Ascending aorta (tissue), 2 donors: ENCODE data around the gene FAM83F. TPM values are rescaled to one million over a fixed set of nuclear protein-coding genes. Genes with fewer than 3 reads are reported as not detected.
A peak's percentile ranks its signal among the peaks of the same experiment; 100 is the strongest.

ENCODE experiments used
- DNase-seq, 2 donors: peaks; one replicate each; pipeline ENCODE4 v3.0.0-alpha.2; 2019; ENCODE audit warnings: low spot score in 2 of 2
- H3K27ac ChIP-seq, 2 donors: fragments of 200-600 bp; sonication (generic); one replicate each; pipeline ENCODE4 v1.5.1; 2016 to 2017; ENCODE audit warnings: mild to moderate bottlenecking in 1 of 2
- H3K27me3 ChIP-seq: fragments of 200-600 bp; sonication (generic); one replicate; pipeline ENCODE4 v1.5.1; 2017
- H3K36me3 ChIP-seq, 2 donors: fragments of 200-600 bp; sonication (generic); one replicate each; pipeline ENCODE4 v1.5.1; 2016
- H3K4me1 ChIP-seq, 2 donors: fragments of 200-600 bp; sonication (generic); one replicate each; pipeline ENCODE4 v1.5.1; 2016 to 2017; ENCODE audit warnings: mild to moderate bottlenecking in 1 of 2
- H3K4me3 ChIP-seq, 2 donors: fragments of 200-600 bp; sonication (generic); one replicate each; pipeline ENCODE4 v1.5.1; 2016 to 2017; ENCODE audit warnings: mild to moderate bottlenecking in 1 of 2
- H3K9me3 ChIP-seq, 2 donors: fragments of 200-600 bp; sonication (generic); one replicate each; pipeline ENCODE4 v1.5.1; 2016
- intact Hi-C: fragments of 100-400 bp; cut with DNase I; formaldehyde crosslinking; loops from one replicate; pipeline ENCODE4 v1.15.1; 2023
- total RNA-seq: library from RNA; depleted of rRNA; stranded (reverse); fragments of >200 nt; gene quantifications from one replicate; pipeline ENCODE4 v1.1.0, GENCODE V29; 2016
- TF ChIP-seq, protein P1 (sequence below), 3 experiments: fragments of 200-600 bp in 2 of 3; fragments of 450-650 bp in 1 of 3; sonication (generic) in 2 of 3; IDR thresholded peaks; one replicate each; pipeline ENCODE4 v1.5.1; 2016 to 2019; ENCODE audit warnings: antibody characterized with exemption in 3 of 3, mild to moderate bottlenecking in 1 of 3, moderate library complexity in 1 of 3

Gene FAM83F
- total RNA-seq, 1 donor from 2014 or later = not detected

DNA sequence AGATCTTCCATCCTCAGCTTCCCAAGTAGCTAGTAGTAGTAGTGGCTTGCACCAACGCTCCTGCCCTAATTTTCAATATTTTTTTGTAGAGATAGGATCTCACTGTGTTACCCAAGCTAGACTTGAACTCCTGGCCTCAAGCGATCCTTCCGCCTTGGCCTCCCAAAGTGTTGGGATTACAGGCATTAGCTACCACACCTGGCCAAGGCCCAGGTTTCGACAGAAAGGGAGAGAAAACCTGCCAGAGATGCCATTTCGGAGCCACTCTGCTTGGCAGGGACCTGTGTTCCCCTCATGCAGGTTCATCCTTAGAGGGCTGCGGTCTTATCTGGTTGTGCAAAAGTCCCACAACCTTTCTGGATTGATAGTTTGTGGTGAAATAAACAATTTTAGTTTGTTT is 41.4 kb downstream of the FAM83F start:
- Histone ChIP-seq H3K27me3 (no peaks in the 10 kb centered on the region), H3K4me1 (no peaks in the 10 kb centered on the region), H3K27ac (no peak overlapping the region), H3K9me3 (no peaks in the 10 kb centered on the region), H3K36me3 (no peaks in the 10 kb centered on the region), H3K4me3 (no peak overlapping the region)
- TF ChIP-seq, protein P1, sequence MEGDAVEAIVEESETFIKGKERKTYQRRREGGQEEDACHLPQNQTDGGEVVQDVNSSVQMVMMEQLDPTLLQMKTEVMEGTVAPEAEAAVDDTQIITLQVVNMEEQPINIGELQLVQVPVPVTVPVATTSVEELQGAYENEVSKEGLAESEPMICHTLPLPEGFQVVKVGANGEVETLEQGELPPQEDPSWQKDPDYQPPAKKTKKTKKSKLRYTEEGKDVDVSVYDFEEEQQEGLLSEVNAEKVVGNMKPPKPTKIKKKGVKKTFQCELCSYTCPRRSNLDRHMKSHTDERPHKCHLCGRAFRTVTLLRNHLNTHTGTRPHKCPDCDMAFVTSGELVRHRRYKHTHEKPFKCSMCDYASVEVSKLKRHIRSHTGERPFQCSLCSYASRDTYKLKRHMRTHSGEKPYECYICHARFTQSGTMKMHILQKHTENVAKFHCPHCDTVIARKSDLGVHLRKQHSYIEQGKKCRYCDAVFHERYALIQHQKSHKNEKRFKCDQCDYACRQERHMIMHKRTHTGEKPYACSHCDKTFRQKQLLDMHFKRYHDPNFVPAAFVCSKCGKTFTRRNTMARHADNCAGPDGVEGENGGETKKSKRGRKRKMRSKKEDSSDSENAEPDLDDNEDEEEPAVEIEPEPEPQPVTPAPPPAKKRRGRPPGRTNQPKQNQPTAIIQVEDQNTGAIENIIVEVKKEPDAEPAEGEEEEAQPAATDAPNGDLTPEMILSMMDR (IDR thresholded peaks at IDR 0.05) = no peak
- intact Hi-C loops = no loop called here
- no peak for DNase-seq

DNA sequence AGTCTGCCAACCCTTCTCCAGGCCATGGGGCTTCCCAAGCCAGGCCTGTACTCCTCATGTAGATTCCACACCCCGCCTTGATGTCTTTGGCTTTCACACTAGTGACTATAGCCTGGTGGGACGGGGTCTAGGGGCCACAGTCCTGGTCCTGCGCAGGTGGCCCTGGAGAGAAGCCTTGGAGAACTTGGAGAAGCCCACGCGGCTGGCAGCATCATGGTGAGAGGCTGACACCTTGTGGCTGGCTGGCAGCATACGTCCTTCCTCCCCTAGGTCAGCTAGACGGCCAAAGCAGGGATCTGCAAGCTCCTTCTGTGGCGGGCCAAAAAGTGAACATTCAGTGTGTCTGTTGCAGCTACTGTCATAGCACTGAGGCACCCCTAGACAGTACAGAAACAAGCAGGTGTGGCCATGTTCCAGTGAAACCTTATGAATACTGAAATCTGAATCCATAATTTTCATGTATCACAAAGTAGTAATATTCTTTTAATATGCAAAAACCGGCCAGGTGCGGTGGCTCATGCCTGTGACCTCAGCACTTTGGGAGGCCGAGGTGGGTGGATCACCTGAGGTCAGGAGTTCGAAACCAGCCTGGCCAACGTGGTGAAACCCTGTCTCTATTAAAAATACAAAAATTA is 42.0 kb downstream of the FAM83F start:
- no peaks in the 10 kb centered on the region for H3K9me3 ChIP-seq
- DNase-seq = peak in 1 of 2 donors; percentile 72
- no peak overlapping the region for H3K4me3 ChIP-seq
- TF ChIP-seq, protein P1 (IDR thresholded peaks at IDR 0.05) = peak; percentile 37 to 64 (median 47)
- no peaks in the 10 kb centered on the region for H3K27me3 ChIP-seq
- intact Hi-C loops = no loop called here
- H3K36me3 ChIP-seq = no peaks in the 10 kb centered on the region
- H3K27ac ChIP-seq = no peak overlapping the region
- no peaks in the 10 kb centered on the region for H3K4me1 ChIP-seq

DNA sequence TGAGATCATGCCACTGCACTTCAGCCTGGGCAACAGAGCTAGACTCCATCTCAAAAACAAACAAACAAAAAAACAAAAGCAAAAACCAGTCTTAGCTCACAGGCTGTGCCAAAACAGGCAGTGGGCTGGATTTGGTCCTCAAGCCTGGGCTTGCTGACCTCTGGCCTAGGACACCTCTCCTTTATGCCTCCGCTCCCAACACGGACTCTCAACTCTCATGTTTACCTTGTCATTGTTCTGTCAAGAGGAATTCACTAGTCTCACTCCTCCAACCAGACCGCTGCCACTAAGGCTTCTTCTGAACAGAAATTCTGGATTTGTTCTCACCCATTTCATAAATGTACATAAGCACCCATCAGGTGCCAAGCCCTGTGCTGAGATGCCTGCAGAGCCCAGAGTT is 42.6 kb downstream of the FAM83F start:
- Histone ChIP-seq H3K4me3 (no peak overlapping the region), H3K27me3 (no peaks in the 10 kb centered on the region), H3K36me3 (no peaks in the 10 kb centered on the region), H3K4me1 (no peaks in the 10 kb centered on the region), H3K9me3 (no peaks in the 10 kb centered on the region), H3K27ac (no peak overlapping the region)
- peak in 1 of 2 donors; percentile 33 for DNase-seq
- intact Hi-C loops = no loop called here
- TF ChIP-seq, protein P1 (IDR thresholded peaks at IDR 0.05) = no peak

DNA sequence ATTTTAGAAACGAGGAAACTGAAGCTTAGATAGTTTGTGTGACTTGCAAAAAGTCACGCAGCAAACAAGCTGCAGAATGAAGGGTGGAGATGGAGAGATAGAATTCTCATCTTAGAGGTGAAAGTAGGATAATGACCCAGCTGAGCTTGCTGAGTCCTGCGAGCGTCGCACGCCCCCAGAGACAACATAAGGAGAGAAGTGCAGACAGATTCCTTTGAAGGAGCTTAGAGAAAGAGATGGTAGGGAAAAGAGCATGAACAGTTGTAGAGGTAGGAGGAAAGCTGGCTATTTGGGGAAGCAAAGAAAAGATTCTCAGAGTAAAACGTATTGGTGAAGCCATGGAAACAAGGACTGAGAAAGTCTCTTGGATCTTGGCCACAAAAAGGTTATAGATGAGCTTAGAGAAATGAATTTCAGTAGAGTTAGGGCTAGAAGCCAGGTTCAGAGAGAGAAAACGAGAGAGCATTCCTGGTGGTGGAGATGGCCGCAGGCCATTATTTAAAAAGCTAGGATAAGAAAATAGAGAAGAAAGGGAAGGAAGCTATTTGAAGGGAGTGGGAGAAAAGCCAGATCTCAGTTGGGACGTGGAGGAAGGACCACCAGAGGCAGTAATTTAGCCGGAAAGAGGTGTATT is 44.8 kb downstream of the FAM83F start:
- Histone ChIP-seq H3K27me3 (no peaks in the 10 kb centered on the region), H3K4me1 (no peaks in the 10 kb centered on the region), H3K36me3 (no peaks in the 10 kb centered on the region), H3K9me3 (no peaks in the 10 kb centered on the region), H3K4me3 (no peak overlapping the region), H3K27ac (no peak overlapping the region)
- intact Hi-C loops = no loop called here
- no peak for DNase-seq
- TF ChIP-seq, protein P1 (IDR thresholded peaks at IDR 0.05) = no peak

DNA sequence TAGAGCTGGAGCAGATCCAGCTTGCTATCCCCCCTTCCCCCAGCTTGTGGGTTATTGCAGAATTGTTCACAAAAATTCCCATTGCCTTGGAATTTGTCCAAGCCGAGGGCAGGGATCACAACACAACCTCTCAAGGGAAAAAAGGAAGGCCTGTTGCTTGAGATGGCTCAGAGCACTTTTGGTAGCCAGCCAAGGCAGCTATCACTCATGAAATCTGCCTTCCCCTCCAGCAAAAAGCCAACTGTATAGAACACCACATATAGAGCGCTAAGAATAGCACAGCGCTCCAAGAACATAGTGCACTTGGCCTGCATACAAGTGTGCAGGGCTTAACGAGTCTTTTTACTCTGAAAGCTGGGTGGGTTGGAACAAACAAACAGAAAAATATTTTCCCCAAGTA is 46.2 kb downstream of the FAM83F start:
- TF ChIP-seq, protein P1 (IDR thresholded peaks at IDR 0.05) = no peak
- Histone ChIP-seq H3K4me1 (peaks cover 0 to 4% of the 10 kb centered on the region in 2 donors), H3K4me3 (no peak overlapping the region), H3K27ac (no peak overlapping the region), H3K9me3 (no peaks in the 10 kb centered on the region), H3K27me3 (no peaks in the 10 kb centered on the region), H3K36me3 (no peaks in the 10 kb centered on the region)
- DNase-seq = peak in 1 of 2 donors; percentile 67
- intact Hi-C loops = no loop called here
